Loucy (cell line): ENCODE results near the gene PPP1CA.

ENCODE experiments used
- EZH2phosphoT487 ChIP-seq: fragments of 200-600 bp; IDR thresholded peaks from 2 replicates; pipeline ENCODE4 v1.6.1; 2018; ENCODE audit warnings: antibody characterized with exemption, mild to moderate bottlenecking, moderate library complexity, borderline replicate concordance
- TF ChIP-seq, protein P1 (sequence below): fragments of 200-600 bp; sonication (generic); conservative IDR thresholded peaks from 2 replicates; pipeline ENCODE4 v1.5.1; 2014; ENCODE audit warnings: mild to moderate bottlenecking, antibody characterized with exemption, low read length

DNA sequence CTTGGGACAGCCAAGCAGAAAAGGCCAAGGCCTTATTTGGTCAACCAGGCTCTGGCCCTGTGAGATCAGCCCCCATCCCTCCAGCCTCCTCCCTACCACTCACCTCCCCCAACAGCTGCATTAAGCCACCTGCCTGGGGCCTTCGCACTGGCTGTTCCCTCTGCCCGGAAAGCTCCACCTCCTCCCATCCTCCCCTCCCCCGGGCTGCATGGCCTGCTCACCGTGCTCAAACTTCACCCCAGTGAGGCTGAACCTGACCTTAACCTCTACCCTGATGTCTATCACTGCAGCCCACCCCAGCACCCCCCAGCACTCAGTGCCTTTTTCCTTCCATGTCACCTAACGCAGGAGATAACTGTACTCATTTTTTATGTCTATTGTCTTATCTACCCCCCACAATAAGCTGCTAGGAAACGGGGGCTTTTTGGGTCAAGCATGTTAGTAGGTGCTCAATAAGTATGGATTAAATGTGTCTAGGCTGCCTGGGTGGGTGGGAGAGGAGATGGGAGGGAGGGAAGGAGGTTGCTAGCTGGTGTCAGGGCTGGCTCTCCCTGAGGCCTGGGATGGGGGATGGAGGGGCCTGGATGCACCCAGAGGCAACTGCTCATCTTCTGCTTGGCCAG is 34.9 kb upstream of the PPP1CA start:
- TF ChIP-seq, protein P1, sequence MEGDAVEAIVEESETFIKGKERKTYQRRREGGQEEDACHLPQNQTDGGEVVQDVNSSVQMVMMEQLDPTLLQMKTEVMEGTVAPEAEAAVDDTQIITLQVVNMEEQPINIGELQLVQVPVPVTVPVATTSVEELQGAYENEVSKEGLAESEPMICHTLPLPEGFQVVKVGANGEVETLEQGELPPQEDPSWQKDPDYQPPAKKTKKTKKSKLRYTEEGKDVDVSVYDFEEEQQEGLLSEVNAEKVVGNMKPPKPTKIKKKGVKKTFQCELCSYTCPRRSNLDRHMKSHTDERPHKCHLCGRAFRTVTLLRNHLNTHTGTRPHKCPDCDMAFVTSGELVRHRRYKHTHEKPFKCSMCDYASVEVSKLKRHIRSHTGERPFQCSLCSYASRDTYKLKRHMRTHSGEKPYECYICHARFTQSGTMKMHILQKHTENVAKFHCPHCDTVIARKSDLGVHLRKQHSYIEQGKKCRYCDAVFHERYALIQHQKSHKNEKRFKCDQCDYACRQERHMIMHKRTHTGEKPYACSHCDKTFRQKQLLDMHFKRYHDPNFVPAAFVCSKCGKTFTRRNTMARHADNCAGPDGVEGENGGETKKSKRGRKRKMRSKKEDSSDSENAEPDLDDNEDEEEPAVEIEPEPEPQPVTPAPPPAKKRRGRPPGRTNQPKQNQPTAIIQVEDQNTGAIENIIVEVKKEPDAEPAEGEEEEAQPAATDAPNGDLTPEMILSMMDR, result no peak
- TF ChIP-seq EZH2phosphoT487, result no peak
